ENCODE results near the gene ZNF441.

DNA sequence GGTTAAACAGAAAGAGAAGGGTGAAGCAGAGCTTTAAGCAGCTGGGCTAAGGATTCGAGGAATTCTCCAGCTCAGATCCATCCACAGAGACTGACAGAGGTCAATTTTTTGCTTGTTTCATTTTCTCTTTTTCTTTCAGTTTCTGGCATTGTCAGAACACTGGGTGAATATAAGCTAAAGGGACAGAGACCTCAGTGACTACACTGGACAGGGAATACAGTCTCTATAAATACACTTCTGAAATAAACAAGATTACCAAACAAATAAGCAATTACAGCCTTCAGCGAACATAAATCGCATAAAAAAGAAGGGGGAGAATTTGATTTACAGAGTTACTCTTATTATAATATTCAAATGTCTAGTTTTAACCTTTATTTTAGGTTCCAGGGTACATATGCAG, 3.7 kb upstream of the ZNF441 start:
- no peak for TF ChIP-seq POLR2AphosphoS5 (IDR thresholded peaks at IDR 0.05)
- TF ChIP-seq, protein P1, sequence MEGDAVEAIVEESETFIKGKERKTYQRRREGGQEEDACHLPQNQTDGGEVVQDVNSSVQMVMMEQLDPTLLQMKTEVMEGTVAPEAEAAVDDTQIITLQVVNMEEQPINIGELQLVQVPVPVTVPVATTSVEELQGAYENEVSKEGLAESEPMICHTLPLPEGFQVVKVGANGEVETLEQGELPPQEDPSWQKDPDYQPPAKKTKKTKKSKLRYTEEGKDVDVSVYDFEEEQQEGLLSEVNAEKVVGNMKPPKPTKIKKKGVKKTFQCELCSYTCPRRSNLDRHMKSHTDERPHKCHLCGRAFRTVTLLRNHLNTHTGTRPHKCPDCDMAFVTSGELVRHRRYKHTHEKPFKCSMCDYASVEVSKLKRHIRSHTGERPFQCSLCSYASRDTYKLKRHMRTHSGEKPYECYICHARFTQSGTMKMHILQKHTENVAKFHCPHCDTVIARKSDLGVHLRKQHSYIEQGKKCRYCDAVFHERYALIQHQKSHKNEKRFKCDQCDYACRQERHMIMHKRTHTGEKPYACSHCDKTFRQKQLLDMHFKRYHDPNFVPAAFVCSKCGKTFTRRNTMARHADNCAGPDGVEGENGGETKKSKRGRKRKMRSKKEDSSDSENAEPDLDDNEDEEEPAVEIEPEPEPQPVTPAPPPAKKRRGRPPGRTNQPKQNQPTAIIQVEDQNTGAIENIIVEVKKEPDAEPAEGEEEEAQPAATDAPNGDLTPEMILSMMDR (IDR thresholded peaks at IDR 0.05): no peak

Measured in gastroesophageal sphincter (tissue), 3 donors.